Ramos (cell line): ENCODE data around the gene SLC5A6.
"Not testable (repeated sequence)": the region's sequence is repeated elsewhere in the genome, so short reads cannot be mapped to it uniquely, and the experiment has no call there.

Experiments
- in situ Hi-C: fragments of 300-500 bp; cut with MboI; formaldehyde crosslinking; loops from one replicate; pipeline ENCODE4 v1.14.3; 2022; ENCODE audit warnings: low sequenced_read_pairs; ENCODE audit not compliant: unreplicated experiment

Gene SLC5A6

DNA sequence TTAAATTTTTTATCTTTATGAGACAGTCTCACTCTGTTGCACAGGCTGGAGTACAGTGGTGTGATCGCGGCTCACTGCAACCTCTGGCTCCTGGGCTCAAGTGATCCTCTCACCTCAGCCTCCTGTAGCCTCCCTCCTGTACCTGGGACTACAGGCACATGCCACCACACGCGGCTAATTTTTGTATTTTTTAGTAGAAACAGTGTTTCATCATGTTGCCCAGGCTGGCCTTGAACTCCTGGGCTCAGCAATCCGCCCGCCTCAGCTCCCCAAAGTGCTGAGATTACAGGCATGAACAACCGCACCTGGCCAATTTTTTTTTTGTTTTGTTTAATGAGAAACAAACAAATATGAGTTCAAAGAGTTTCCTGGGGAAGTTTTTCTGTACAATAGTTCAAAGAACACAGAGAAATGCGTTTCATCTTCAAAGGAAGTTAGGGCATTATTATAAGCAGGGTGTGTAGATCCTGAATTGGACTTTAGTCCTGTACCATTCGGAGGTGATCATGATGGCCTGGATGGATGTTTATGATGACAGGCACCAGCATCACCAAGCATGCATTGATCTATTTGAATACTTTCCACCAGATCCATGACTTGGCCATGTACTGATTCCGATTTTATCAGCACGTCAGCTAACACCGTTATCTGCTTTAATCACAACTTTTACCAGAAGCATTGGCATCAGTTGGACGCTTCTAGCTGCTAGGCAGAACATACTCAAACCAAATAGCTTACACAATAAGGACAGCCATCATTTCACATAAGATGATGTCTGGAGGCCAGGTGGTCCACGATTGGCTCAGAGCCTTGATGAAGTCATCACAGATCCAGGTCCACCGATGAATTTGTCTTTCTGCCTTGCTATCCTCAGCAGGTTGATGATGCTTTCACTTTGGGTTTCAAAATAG is 34.4 kb downstream of the SLC5A6 start:
- in situ Hi-C loops = no loop called here

DNA sequence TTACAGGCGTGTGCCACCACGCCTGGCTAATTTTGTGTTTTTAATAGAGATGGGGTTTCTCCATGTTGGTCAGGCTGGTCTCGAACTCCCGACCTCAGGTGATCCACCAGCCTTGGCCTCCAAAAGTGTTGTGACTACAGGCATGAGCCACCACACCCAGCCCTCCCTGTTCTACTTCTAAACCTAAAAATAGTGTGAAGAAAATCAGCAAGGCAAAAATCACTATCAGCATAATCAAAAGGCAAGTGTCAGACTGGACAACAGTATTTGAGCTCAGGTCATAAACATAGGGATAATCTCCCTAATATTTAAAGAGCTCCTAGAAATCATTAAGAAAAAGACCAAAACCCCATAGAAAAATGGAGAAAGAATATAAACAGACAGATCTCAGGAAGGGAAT is 36.3 kb downstream of the SLC5A6 start:
- in situ Hi-C loops = not testable (repeated sequence)

- in situ Hi-C loops = no loop called here
Measured at GRCh38 chr2:27175330-27175729, 36.7 kb downstream of the SLC5A6 start.

- in situ Hi-C loops = no loop called here
Measured at GRCh38 chr2:27174638-27175037, 37.4 kb downstream of the SLC5A6 start.

GRCh38 chr2:27171351-27171848 is 40.7 kb downstream of the SLC5A6 start:
- in situ Hi-C loops = no loop called here

GRCh38 chr2:27170581-27171337 is 41.3 kb downstream of the SLC5A6 start:
- in situ Hi-C loops = no loop called here

DNA sequence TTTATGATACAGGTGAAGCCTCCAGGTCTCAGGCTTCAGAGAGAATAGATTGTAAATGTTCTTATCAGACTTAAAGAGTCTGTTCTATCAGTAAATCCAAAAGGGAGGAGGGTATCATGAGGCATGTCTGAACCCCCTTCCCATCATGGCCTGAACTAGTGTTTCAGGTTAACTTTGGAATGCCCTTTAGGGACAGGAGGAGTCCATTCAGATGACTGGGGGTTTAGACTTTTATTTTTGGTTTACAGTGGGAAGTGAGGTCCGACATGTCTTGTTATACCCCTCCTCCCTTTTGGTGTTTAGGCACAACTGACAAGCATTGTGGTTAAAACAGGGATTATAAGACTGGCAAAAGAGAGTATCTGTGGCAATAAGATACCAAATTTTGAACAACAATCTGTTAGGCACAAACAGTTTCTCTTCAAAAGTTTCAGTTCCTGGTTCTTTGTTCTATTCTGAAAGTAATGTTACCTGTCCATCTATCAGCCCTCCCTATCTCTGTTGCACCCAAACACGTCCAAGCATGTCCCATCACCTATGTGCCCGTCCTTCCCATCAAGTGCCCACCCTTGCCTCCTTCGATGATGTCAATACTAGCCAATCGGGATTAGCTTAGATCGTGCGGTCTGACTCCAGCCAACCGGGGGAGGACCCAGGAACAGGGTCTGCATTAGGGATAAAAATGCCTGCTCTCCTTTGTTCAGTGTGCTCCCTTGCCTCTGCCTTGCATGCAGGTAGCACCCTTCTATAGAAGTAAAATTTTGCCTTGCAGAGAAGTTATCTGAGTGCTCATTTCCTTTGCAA is 46.9 kb downstream of the SLC5A6 start:
- in situ Hi-C loops = no loop called here

GRCh38 chr2:27162151-27163121 is 49.6 kb downstream of the SLC5A6 start:
- in situ Hi-C loops = no loop called here

DNA sequence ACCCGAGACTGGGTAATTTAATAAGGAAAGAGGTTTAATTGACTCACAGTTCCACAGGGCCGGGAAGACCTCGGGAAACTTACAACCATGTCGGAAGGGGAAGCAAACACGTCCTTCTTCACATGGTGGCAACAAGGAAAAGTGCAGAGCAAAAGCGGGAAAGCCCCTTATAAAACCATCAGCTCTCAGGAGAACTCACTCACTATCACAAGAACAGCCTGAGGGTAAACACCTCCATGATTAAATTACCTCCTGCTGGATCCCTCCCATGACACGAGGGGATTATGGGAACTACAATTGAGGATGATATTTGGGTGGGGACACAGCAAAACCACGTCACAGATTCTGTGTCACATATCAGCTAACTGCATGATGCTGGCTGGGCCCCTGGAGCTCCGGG is 51.9 kb downstream of the SLC5A6 start:
- in situ Hi-C loops = no loop called here

GRCh38 chr2:27159271-27159670 is 52.8 kb downstream of the SLC5A6 start:
- in situ Hi-C loops = no loop called here

GRCh38 chr2:27158468-27158867 is 53.6 kb downstream of the SLC5A6 start:
- in situ Hi-C loops = no loop called here

GRCh38 chr2:27155069-27155520 is 57.0 kb downstream of the SLC5A6 start:
- in situ Hi-C loops = no loop called here

DNA sequence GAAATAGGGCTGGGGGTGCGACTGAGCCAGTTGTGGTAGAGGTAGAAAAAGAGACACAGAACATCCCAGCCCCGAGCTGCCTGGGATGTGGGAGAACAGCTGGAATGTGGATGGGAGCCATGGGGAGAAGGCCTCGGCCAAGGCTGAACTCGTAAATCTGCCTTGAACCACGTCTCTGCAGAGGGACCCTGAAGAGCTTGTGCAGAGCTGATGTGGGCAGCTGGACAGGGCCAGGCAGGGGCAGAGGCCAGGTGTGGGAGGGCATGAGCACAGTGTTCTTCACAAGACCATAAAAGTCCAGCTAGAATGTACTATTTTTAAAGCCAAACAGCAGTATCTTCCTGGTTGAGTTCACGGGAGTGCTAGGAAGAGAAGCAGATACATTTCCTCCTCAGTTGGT is 57.6 kb downstream of the SLC5A6 start:
- in situ Hi-C loops = no loop called here

GRCh38 chr2:27152796-27153464 is 59.1 kb downstream of the SLC5A6 start:
- in situ Hi-C loops = no loop called here

GRCh38 chr2:27152102-27152795 is 59.8 kb downstream of the SLC5A6 start:
- in situ Hi-C loops = no loop called here

DNA sequence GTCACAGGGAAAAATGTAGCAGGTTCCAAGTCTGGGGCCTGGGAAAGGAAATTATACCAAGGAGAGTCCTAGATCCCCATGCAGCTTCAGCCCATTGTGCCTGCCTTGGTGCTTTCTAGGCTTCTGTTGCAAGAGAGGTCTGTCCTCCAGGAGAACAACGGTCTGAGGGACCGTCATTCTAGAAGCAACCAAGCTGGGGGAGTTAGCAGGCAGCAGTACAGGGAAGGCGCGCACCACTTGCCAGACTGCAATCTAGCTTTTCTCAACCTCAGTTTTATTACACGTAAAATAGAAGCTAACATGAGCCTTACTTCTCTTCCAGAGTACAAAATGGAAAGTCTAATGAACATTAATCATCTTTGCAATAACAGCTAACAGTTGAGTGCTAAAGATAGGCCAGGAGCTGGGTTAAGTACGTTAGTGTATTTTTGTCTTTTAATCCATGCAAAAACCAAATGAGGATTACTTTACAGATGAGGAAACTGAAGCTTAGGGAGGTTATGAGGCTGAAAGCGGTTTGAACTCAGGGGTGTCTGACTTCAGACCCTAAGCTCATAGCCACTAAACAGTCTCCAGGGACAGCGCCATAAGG is 61.3 kb downstream of the SLC5A6 start:
- in situ Hi-C loops = no loop called here
